GM18505 (cell line): ENCODE measurements around the gene NDRG4.

Source experiments
- ATAC-seq: cut with Tn5 transposase; IDR thresholded peaks from one replicate; pipeline ENCODE4 v1.9.1; 2021; ENCODE audit not compliant: unreplicated experiment
- POLR2A ChIP-seq: IDR thresholded peaks from 4 replicates; pipeline ENCODE4 v1.6.1; 2011; ENCODE audit warnings: borderline replicate concordance; ENCODE audit not compliant: insufficient read depth, insufficient read length; ENCODE audit errors: extremely low read depth

NDRG4 gene

DNA sequence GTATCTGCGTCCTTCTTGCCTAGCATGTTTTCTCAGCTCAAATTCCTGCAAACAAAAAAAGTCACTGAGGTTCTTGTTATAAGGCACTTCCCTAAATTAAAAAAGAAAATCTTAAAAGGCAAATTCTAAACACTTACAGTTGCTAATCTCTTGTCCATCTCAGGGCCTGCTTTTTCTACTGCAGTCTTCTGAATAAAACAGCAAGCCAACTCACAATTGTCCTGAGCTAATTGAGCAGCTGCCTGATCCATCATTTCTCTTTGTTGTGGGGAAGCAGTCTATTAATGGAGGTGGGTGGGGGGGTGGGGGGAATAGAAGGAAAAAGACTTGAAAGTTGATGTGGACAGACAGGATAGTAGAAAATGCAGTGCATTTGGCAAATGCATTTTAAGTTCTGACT, 42.3 kb downstream of the NDRG4 start:
- no peak for ATAC-seq
- TF ChIP-seq POLR2A = no peak

GRCh38 chr16:58543685-58544084, 43.7 kb downstream of the NDRG4 start:
- ATAC-seq = no peak
- TF ChIP-seq POLR2A = no peak

DNA sequence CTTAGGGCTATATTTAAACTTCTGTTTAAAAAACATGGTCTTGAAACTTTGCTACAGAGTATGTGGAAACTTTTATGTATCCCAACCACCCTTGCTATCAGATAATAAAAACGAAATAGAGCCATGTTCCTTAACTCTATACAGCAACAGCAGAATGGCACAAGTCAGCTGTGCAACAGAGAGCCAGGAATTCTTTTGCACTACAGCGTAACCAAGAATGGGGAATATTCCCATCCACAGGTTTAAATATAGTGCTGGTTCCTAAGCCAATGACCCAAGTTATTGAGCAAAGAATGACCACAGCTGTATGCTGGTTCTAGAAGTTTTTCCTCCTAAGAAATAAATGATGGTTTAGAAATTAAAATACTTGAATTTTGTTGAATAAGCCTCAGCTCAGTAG, 48.4 kb downstream of the NDRG4 start:
- no peak for TF ChIP-seq POLR2A
- no peak for ATAC-seq

GRCh38 chr16:58551496-58551895, 51.6 kb downstream of the NDRG4 start:
- no peak for TF ChIP-seq POLR2A
- ATAC-seq = no peak

DNA sequence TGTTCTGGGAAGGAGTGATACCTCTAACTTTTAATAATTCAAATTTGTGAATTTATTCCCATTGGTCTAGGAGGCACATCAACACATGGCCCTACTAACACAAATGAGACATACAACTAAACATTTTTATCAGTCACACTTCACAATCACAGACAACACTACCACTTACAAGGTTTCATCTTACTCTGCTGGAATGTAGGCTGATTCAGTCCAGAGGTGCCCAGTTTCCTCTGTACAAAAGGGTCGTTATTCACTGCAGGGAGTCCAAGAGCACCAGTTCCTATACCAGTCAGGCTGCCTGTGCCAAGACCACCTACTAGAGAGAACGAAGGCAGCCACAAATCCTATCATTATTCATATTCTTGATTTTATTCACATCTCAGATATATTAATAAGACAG, 56.7 kb downstream of the NDRG4 start:
- no peak for ATAC-seq
- TF ChIP-seq POLR2A = no peak
